Stimulated activated CD4-positive, alpha-beta T cell treated with anti-CD3 and anti-CD28 coated beads, Interleukin-4, amount 100 ng/mL, for 1 hour (primary cell): ENCODE results near the gene EBLN2.
A peak's percentile ranks its signal among the peaks of the same experiment; 100 is the strongest.
"Not testable (repeated sequence)": the region's sequence is repeated elsewhere in the genome, so short reads cannot be mapped to it uniquely, and the experiment has no call there.

ENCODE experiments used
- DNase-seq: peaks from one replicate; pipeline ENCODE4 v3.0.0-alpha.2; 2020

EBLN2 gene

GRCh38 chr3:73066243-73066642, 4.8 kb downstream of the EBLN2 start:
- not testable (repeated sequence) for DNase-seq

- DNase-seq = no peak
These were observed 7.0 kb downstream of the EBLN2 start for GRCh38 chr3:73068419-73068818.

- no peak for DNase-seq
These were observed 7.7 kb downstream of the EBLN2 start for GRCh38 chr3:73069187-73069586.

- DNase-seq = no peak
These were observed 8.5 kb downstream of the EBLN2 start for GRCh38 chr3:73069775-73070444.

DNA sequence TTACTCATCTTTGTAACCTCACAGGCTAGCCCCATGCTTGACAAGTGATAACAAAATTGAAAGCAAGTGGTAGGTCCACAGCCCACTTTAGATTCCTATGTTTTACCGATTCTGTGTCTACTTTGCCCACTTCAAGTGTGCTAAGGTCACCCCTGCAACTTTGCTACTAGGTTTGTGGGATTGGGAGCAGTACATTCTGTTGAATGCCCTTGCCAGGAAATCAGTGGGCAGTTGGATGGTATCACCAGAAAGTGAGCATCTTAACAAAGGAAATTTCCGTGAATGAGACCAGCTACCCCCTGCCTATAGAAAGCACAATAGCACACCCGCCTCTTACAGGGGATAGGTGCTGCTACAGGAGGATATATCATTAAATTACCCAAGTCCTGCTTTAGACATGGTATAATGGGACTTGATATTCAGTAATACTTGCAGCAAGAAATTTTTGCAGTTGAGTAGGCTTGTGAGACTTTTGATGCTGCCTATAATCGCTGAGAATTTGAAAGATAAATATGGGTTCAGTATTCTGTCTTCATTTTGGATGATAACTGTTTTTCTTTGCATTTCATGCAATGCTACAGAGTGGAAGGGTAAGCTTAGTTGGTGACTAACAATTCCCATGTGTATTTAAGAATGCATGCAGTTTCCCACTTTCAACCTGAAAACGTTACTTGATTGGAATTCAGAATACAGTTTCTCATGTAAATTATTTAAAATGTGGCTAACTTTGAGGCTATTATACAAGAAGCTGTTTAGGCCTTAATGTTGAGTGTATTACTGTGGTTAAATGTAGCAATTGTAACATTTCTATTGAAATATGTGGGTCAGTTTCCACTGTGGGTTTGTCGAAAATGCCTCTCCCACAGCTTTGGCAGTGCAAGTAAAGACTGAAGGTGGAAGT, 9.5 kb downstream of the EBLN2 start:
- DNase-seq = no peak

- no peak for DNase-seq
These were observed 10.5 kb downstream of the EBLN2 start for GRCh38 chr3:73071952-73072351.

GRCh38 chr3:73072634-73073033, 11.2 kb downstream of the EBLN2 start:
- no peak for DNase-seq

DNA sequence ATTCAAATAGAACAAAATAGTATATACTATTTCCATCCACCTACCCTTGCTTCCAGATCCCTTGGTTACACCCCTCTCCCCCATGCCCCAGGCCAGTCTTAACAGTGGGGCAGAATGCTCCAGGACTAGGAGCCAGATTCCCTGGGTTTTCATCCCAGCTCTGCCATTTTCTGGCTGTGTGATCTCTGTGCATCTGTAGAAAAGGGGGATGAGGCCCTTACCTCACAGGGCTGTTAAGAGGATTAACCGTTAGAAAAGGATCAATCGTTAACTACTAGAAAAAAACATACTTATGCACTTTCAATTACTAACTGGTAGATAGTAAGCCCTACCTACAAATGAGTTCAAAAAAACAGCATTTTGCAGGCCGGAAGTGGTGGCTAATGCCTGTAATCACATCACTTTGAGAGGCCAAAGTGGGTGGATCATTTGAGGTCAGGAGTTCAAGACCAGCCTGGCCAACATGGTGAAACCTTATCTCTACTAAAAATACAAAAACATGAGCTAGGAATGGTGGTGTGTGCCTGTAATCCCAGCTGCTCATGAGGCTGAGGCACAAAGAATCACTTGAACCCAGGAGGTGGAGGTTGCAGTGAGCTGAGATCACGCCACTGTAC, 11.7 kb downstream of the EBLN2 start:
- DNase-seq = no peak

DNA sequence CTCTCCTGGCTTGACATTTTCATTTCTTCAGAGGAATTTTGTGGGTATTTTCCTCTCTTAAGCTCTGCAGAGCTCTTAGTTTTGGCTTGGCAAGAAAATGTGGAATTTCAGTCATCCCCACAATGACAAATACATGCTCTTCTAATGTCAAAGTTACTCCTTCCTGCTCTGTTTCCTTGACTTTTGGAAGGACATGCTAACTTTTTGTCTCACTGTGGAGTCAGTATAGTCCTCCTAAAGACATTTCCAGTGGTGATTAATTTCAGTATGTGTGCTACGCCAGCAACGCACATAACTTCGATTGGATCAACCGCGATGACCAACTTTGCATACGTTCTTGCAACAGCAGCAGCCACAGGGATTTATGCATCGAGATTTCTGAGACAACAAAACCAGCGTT, 13.3 kb downstream of the EBLN2 start:
- no peak for DNase-seq

DNA sequence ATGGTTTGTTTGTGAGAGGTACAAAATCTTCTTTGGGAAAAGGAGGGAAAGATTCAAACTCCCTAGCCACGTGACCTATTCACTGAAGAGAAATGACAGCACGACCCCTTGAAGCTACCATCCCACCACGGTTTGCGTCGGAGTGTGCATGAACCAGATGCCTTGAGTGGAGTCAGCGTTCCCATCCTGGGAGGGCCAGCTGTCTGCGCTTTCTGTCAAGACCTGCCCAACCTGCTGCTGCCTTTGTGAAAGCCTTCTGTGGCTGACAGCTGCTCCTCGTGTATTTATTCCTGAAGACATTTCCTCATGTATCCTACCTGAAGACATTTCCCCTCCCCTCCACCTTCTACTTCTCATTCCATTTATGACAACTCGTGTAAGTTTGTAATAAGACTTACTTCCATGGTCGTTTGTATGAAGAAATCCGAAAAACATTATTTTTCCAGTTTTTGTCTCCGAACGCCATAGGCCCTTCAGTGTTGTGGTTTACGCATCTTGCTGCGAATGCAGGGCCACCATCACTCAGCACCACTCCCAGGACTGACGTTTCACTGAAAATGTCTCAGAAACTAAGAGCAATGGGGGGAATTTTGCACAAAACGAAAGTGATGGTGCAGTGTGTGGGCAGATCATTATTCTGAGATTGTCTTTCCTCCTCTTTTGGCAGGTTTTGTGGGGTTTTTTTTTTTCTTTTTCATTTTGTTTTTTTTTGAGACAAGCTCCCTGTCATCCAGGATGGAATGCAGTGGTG, 18.9 kb downstream of the EBLN2 start:
- DNase-seq = peak; percentile 7

DNA sequence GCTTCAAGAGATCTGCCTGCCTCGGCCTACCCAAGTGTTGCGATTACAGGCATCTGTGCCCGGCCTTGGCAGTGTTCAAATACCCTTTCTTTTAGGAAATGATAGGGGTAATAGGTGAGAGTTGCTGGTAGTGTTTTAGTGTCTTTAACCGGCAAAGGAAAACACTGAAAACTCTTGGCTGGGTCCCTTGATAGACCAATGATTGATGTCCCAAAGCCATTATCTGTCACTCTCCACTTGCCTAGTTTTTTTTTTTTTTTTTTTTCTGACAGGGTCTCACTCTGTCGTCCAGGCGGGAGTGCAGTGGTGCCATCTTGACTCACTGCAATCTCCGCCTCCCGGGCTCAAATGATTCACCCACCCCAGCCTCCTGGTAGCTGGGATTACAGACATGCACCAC, 19.7 kb downstream of the EBLN2 start:
- no peak for DNase-seq

DNA sequence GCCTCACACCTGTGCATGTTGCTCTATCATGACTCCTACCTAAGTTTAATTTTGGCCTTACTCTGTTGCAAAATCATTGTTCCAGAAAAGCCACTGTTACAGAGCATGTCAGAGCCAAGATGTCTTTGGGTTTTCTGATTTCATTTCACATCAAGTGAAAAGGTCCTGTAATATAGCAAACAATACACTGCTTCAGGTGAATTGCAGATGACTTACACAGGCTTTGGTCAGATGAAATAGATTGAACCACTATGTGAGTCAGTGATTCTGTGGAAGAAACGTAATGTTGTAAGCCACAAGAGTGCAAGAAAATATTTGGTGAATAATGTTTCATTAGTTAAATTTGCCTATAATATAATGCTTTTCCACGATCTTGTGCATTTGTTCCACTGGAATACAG, 22.7 kb downstream of the EBLN2 start:
- no peak for DNase-seq

GRCh38 chr3:73086071-73086494, 24.6 kb downstream of the EBLN2 start:
- peak; percentile 43 for DNase-seq

- no peak for DNase-seq
These were observed 32.7 kb downstream of the EBLN2 start for GRCh38 chr3:73094129-73094528.

DNA sequence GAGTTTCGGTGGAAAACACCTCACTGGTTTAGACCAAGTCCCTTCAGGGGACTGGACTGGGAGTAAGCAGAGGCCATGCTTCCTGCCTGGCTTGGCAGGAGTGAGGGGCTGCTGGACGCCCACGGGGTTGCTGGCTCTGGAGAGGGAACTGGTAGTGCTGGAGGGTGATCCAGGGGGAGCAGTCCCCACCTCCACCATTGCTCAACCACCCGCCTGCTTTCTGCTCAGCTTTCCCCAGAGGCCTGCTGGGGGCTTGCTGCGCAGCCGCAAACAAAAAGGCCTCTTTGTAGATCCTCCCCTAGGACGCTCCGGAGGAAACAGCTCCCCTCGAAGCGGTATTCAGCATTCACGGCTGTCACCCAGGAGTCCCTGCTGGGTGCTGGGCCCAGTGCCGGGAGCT, 33.5 kb downstream of the EBLN2 start:
- no peak for DNase-seq

DNA sequence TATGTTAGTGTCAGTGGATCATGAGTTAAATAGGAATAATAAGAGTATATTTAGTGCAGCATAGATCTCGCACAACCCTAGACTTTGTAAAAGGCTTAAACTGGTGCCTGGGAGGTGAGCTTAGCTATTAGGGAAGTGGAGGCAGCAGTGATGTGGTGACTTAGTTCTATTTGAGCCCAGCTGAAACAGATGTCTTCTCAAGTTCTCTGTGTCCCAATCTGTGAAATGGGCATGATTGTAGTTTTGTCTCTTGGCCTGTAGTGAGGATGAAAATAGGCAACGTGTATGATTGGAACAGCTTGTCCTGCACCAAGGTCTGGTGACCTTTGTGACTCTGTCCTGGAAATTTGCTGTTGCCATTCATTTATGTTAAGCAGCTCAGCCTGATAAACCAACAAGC, 34.7 kb downstream of the EBLN2 start:
- DNase-seq = no peak

- no peak for DNase-seq
These were observed 36.6 kb downstream of the EBLN2 start for GRCh38 chr3:73098026-73098425.

DNA sequence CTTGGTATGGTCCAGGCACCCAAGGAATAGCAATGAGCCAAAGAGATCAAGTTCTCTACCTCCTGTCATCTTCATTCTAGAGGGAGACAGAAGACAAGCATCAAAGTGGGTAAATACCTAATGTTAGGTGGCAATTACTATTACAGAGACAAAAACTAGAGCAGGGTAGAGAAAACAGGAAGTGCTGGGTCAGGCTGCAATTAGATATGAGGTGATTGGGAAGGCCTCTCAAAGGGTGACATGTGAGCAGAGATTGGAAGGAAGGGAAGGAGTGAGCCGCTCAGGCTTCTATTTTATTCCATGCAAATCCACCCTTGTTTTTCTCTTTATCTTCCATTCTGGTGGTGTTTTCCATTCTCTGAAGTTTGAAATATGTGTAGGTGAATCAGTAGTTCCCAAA, 37.4 kb downstream of the EBLN2 start:
- no peak for DNase-seq

- peak; percentile 75 for DNase-seq
These were observed 39.5 kb downstream of the EBLN2 start for GRCh38 chr3:73100741-73101559.

DNA sequence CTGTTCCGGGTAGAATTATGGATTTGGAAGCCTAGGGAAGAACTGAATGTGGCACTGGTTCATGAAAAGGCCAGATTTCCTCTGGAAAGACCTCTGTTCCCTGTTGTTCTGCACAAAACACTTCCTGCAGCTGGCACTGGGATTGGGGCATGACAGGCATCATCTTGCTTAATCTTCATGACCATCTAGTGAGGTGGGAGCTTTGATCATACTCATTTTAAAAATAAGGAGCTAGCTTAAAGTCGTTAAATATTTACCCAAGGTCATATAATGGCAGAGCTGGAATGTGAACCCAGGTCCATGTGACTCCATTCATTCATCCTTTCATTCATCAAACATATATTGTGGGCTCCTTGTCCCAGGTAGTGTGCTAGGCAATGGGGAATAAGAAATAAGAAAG, 40.4 kb downstream of the EBLN2 start:
- no peak for DNase-seq

- DNase-seq = no peak
These were observed 45.8 kb downstream of the EBLN2 start for GRCh38 chr3:73107215-73107614.

GRCh38 chr3:73107676-73108187, 46.3 kb downstream of the EBLN2 start:
- no peak for DNase-seq
